ENCODE data around the gene CALD1.

GRCh38 chr7:134737566-134738345 lies 41.7 kb upstream of the CALD1 start:
- TF ChIP-seq EZH2phosphoT487 (IDR thresholded peaks at IDR 0.05; ENCODE audit: borderline replicate concordance, low read length) (no peak), CTCF (IDR thresholded peaks at IDR 0.05; ENCODE audit: low read depth, low read length, poor library complexity, severe bottlenecking) (no peak)
